22Rv1 (cell line): ENCODE data around the gene STK33.

ENCODE experiments used
- ZFX ChIP-seq: fragments of 450-650 bp; IDR thresholded peaks from 2 replicates; pipeline ENCODE4 v1.6.1; 2017; ENCODE audit warnings: antibody characterized with exemption, borderline replicate concordance
- TF ChIP-seq, protein P1 (sequence below): fragments of 450-650 bp; IDR thresholded peaks from 2 replicates; pipeline ENCODE4 v1.5.1; 2017; ENCODE audit warnings: mild to moderate bottlenecking

DNA sequence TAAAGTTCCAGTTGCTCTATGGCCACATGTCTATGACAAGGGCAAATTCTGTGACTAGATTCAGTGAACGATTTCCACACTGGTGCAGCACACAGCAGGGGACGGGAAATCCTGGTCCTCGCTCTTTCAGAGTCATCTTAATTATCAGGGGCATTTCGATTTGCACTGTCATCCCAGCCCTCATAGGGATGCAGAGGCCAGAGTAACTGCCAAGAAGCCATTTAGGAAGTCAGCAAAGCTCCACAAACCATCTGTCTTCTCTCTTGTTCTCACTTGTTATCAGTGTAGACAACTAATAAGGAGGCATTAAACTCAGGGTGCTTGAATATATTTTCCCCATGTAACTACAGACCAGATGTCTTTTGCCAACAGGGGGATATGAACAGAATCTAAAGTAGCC is 151.7 kb downstream of the STK33 start:
- TF ChIP-seq, protein P1, sequence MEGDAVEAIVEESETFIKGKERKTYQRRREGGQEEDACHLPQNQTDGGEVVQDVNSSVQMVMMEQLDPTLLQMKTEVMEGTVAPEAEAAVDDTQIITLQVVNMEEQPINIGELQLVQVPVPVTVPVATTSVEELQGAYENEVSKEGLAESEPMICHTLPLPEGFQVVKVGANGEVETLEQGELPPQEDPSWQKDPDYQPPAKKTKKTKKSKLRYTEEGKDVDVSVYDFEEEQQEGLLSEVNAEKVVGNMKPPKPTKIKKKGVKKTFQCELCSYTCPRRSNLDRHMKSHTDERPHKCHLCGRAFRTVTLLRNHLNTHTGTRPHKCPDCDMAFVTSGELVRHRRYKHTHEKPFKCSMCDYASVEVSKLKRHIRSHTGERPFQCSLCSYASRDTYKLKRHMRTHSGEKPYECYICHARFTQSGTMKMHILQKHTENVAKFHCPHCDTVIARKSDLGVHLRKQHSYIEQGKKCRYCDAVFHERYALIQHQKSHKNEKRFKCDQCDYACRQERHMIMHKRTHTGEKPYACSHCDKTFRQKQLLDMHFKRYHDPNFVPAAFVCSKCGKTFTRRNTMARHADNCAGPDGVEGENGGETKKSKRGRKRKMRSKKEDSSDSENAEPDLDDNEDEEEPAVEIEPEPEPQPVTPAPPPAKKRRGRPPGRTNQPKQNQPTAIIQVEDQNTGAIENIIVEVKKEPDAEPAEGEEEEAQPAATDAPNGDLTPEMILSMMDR: no peak
- TF ChIP-seq ZFX: no peak
